ENCODE data around the gene NR4A1. TPM values are rescaled to one million over a fixed set of nuclear protein-coding genes. Genes with fewer than 3 reads are reported as not detected.

Gene NR4A1
- polyA plus RNA-seq, 1 donor from 2014 or later, result 3.4 TPM

DNA sequence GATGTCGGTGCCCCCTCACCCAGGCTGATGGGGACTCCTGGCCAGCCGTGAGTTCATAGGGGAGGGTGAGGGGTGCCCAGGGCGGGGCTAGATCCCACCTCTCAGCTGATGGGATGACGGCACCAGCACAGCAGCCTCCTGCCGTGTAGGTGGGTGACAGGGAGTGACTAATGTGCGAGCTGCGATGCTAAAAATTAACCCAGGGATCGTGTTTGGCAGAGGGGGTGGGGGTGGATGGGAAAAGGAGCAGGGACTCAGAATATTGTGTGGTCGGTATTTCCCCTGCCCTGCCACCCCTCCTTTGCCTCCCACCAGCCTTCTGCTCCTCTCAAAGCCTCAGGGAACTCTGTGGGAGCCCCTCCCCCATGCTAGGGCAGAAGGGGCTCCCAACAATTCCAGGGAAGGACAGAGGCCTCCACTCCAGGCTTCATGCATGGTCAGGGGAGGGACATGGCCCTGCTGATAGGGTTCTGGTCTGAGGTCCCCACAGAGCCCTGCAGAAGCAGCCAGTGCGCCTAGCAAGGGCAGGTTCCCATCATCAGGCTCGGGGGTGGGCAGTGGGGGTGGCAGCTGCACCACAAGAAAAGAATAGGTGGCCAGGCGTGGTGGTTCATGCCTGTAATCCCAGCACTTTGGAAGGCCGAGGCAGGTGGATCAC is 32.0 kb upstream of the NR4A1 start:
- no peak overlapping the region for H3K4me2 ChIP-seq (ENCODE audit: low read length)
- H3K36me3 ChIP-seq (ENCODE audit: insufficient read depth, low read length), result no peaks in the 10 kb centered on the region
- no peaks in the 10 kb centered on the region for H3K9me3 ChIP-seq (ENCODE audit: low read length)
- H3K9ac ChIP-seq (ENCODE audit: low read length), result no peak overlapping the region
- TF ChIP-seq EZH2 (IDR thresholded peaks at IDR 0.05; ENCODE audit: borderline replicate concordance, insufficient read depth, low read length, poor library complexity, severe bottlenecking) (no peak), RAD21 (conservative IDR thresholded peaks at IDR 0.05) (no peak), MXI1 (conservative IDR thresholded peaks at IDR 0.05; ENCODE audit: poor library complexity, severe bottlenecking) (no peak), TAF1 (IDR thresholded peaks at IDR 0.05; ENCODE audit: low read depth) (no peak), POLR2AphosphoS5 (IDR thresholded peaks at IDR 0.05) (no peak), EP300 (conservative IDR thresholded peaks at IDR 0.05; ENCODE audit: poor library complexity, severe bottlenecking) (no peak), SMC3 (conservative IDR thresholded peaks at IDR 0.05; ENCODE audit: poor library complexity) (no peak)
- TF ChIP-seq, protein P1, sequence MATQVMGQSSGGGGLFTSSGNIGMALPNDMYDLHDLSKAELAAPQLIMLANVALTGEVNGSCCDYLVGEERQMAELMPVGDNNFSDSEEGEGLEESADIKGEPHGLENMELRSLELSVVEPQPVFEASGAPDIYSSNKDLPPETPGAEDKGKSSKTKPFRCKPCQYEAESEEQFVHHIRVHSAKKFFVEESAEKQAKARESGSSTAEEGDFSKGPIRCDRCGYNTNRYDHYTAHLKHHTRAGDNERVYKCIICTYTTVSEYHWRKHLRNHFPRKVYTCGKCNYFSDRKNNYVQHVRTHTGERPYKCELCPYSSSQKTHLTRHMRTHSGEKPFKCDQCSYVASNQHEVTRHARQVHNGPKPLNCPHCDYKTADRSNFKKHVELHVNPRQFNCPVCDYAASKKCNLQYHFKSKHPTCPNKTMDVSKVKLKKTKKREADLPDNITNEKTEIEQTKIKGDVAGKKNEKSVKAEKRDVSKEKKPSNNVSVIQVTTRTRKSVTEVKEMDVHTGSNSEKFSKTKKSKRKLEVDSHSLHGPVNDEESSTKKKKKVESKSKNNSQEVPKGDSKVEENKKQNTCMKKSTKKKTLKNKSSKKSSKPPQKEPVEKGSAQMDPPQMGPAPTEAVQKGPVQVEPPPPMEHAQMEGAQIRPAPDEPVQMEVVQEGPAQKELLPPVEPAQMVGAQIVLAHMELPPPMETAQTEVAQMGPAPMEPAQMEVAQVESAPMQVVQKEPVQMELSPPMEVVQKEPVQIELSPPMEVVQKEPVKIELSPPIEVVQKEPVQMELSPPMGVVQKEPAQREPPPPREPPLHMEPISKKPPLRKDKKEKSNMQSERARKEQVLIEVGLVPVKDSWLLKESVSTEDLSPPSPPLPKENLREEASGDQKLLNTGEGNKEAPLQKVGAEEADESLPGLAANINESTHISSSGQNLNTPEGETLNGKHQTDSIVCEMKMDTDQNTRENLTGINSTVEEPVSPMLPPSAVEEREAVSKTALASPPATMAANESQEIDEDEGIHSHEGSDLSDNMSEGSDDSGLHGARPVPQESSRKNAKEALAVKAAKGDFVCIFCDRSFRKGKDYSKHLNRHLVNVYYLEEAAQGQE (IDR thresholded peaks at IDR 0.05; ENCODE audit: borderline replicate concordance), result no peak
- TF ChIP-seq, protein P2, sequence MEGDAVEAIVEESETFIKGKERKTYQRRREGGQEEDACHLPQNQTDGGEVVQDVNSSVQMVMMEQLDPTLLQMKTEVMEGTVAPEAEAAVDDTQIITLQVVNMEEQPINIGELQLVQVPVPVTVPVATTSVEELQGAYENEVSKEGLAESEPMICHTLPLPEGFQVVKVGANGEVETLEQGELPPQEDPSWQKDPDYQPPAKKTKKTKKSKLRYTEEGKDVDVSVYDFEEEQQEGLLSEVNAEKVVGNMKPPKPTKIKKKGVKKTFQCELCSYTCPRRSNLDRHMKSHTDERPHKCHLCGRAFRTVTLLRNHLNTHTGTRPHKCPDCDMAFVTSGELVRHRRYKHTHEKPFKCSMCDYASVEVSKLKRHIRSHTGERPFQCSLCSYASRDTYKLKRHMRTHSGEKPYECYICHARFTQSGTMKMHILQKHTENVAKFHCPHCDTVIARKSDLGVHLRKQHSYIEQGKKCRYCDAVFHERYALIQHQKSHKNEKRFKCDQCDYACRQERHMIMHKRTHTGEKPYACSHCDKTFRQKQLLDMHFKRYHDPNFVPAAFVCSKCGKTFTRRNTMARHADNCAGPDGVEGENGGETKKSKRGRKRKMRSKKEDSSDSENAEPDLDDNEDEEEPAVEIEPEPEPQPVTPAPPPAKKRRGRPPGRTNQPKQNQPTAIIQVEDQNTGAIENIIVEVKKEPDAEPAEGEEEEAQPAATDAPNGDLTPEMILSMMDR (IDR thresholded peaks at IDR 0.05; ENCODE audit: poor library complexity, severe bottlenecking), result no peak
- H4K20me1 ChIP-seq (ENCODE audit: insufficient read depth), result no peaks in the 10 kb centered on the region
- H3K27ac ChIP-seq (ENCODE audit: low read length), result no peak overlapping the region
- H3K79me2 ChIP-seq (replicated peaks; ENCODE audit: insufficient read depth, low read length), result no peaks in the 10 kb centered on the region
- no peak overlapping the region for H3K4me3 ChIP-seq (ENCODE audit: low read length)
- no peaks in the 10 kb centered on the region for H3K9me2 ChIP-seq (ENCODE audit: insufficient read depth, low read length)
- H3F3A ChIP-seq (ENCODE audit: insufficient read depth, low read length, poor library complexity, severe bottlenecking), result no peaks in the 10 kb centered on the region
- H2AFZ ChIP-seq (ENCODE audit: low read depth, low read length), result no peak overlapping the region
- peaks cover 17% of the 10 kb centered on the region for H3K27me3 ChIP-seq (ENCODE audit: insufficient read depth, low read depth, low read length)

DNA sequence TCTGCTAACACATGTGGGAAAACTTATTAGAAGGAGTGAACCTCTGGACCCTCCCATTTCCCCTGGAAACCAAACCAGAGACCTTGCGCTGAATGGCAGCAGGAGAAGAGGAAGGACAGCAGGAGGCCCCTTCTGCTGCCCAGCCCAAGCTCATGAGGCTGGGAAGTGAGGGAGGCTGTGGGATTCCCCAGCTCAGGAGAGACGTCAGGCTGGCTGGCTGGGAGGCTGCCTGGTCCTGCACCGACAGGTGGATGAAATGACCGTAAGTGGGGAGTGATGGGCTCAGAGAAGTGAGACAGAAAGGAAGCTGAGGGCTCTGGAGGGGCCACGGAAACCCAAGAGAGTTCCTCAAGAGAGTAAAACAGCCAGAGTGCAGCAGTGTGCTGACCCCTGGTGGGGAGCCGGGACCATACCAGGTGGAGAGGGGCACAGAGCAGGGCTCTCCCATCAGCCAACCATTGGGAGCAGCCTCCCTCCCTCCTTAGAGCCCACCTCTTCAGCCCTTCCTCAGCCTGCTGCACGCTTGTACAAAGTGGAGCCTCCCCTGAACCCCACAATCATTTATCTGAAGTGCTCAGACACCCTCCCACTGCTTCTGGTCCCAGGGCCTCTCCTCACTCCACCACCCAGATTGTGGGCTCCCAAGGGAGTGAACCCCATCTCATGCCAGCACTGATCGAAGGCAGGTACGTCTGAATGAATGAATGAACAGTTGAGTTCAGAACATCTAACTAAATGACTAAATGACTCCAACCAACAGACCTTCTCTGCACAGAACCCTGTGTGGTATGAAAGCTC is 30.5 kb upstream of the NR4A1 start:
- H3F3A ChIP-seq (ENCODE audit: insufficient read depth, low read length, poor library complexity, severe bottlenecking), result no peaks in the 10 kb centered on the region
- no peak overlapping the region for H2AFZ ChIP-seq (ENCODE audit: low read depth, low read length)
- no peaks in the 10 kb centered on the region for H3K36me3 ChIP-seq (ENCODE audit: insufficient read depth, low read length)
- H3K4me3 ChIP-seq (ENCODE audit: low read length), result no peak overlapping the region
- TF ChIP-seq, protein P2 (IDR thresholded peaks at IDR 0.05; ENCODE audit: poor library complexity, severe bottlenecking), result peak; percentile 39
- TF ChIP-seq RAD21 (conservative IDR thresholded peaks at IDR 0.05) (peak; percentile 17), POLR2AphosphoS5 (IDR thresholded peaks at IDR 0.05) (no peak), TAF1 (IDR thresholded peaks at IDR 0.05; ENCODE audit: low read depth) (no peak)
- no peak overlapping the region for H3K27ac ChIP-seq (ENCODE audit: low read length)
- no peaks in the 10 kb centered on the region for H3K9me2 ChIP-seq (ENCODE audit: insufficient read depth, low read length)
- H3K9ac ChIP-seq (ENCODE audit: low read length), result no peak overlapping the region
- no peaks in the 10 kb centered on the region for H4K20me1 ChIP-seq (ENCODE audit: insufficient read depth)
- no peaks in the 10 kb centered on the region for H3K79me2 ChIP-seq (replicated peaks; ENCODE audit: insufficient read depth, low read length)
- no peak overlapping the region for H3K4me2 ChIP-seq (ENCODE audit: low read length)
- H3K9me3 ChIP-seq (ENCODE audit: low read length), result no peaks in the 10 kb centered on the region
- peaks cover 17% of the 10 kb centered on the region for H3K27me3 ChIP-seq (ENCODE audit: insufficient read depth, low read depth, low read length)

All from neural cell (in vitro differentiated cells).